Measurements from ENCODE around the gene CCDC149.

Gene CCDC149

GRCh38 chr4:24778464-24779225, 134.2 kb downstream of the CCDC149 start:
- DNase-seq (ENCODE audit: low spot score), result no peak

- DNase-seq (ENCODE audit: low spot score), result no peak
These were observed 135.0 kb downstream of the CCDC149 start for GRCh38 chr4:24777536-24778463.

- no peak for DNase-seq (ENCODE audit: low spot score)
These were observed 137.1 kb downstream of the CCDC149 start for GRCh38 chr4:24775750-24776149.

- DNase-seq (ENCODE audit: low spot score), result no peak
These were observed 137.7 kb downstream of the CCDC149 start for GRCh38 chr4:24775032-24775605.

GRCh38 chr4:24774452-24774851, 138.4 kb downstream of the CCDC149 start:
- no peak for DNase-seq (ENCODE audit: low spot score)

- no peak for DNase-seq (ENCODE audit: low spot score)
These were observed 139.9 kb downstream of the CCDC149 start for GRCh38 chr4:24772952-24773351.

GRCh38 chr4:24772061-24772705, 140.7 kb downstream of the CCDC149 start:
- DNase-seq (ENCODE audit: low spot score), result no peak

- DNase-seq (ENCODE audit: low spot score), result no peak
These were observed 141.6 kb downstream of the CCDC149 start for GRCh38 chr4:24771241-24771640.

- no peak for DNase-seq (ENCODE audit: low spot score)
These were observed 142.2 kb downstream of the CCDC149 start for GRCh38 chr4:24770667-24771066.

- no peak for DNase-seq (ENCODE audit: low spot score)
These were observed 142.7 kb downstream of the CCDC149 start for GRCh38 chr4:24770032-24770584.

- DNase-seq (ENCODE audit: low spot score), result no peak
These were observed 143.3 kb downstream of the CCDC149 start for GRCh38 chr4:24769571-24769970.

GRCh38 chr4:24768604-24769003, 144.2 kb downstream of the CCDC149 start:
- no peak for DNase-seq (ENCODE audit: low spot score)

- DNase-seq (ENCODE audit: low spot score), result no peak
These were observed 144.8 kb downstream of the CCDC149 start for GRCh38 chr4:24768006-24768405.

- DNase-seq (ENCODE audit: low spot score), result no peak
These were observed 147.4 kb downstream of the CCDC149 start for GRCh38 chr4:24765376-24765988.

- no peak for DNase-seq (ENCODE audit: low spot score)
These were observed 148.5 kb downstream of the CCDC149 start for GRCh38 chr4:24764345-24764744.

GRCh38 chr4:24763631-24764297, 149.1 kb downstream of the CCDC149 start:
- peak; percentile 9 for DNase-seq (ENCODE audit: low spot score)
